Measurements from ENCODE around the gene PIEZO1.

Gene PIEZO1

GRCh38 chr16:88748364-88748763 is 36.7 kb downstream of the PIEZO1 start:
- no peak for DNase-seq

GRCh38 chr16:88747588-88748301 is 37.3 kb downstream of the PIEZO1 start:
- DNase-seq: peak in 1 of 2 experiments; percentile 37

DNA sequence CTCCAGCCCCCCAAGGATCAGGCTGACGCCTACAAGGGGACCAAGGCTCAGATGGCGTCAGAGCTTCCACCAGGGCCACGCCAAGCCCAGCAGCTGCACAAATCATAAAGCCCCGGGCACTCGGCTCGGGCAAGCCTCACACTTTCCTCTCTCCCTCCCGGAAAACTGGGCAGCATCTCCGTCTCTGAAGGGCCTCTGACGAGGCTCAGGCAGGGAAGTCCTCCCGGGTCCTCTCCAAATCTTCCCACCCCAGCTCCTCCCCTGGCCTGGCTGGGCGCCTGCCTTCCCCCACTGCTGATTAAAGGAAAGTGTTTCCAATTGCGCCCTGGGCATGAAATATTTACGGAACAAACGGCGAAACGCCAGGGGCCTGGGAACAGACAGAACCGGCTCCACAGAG is 38.5 kb downstream of the PIEZO1 start:
- no peak for DNase-seq

GRCh38 chr16:88744577-88745521 is 40.2 kb downstream of the PIEZO1 start:
- no peak for DNase-seq

DNA sequence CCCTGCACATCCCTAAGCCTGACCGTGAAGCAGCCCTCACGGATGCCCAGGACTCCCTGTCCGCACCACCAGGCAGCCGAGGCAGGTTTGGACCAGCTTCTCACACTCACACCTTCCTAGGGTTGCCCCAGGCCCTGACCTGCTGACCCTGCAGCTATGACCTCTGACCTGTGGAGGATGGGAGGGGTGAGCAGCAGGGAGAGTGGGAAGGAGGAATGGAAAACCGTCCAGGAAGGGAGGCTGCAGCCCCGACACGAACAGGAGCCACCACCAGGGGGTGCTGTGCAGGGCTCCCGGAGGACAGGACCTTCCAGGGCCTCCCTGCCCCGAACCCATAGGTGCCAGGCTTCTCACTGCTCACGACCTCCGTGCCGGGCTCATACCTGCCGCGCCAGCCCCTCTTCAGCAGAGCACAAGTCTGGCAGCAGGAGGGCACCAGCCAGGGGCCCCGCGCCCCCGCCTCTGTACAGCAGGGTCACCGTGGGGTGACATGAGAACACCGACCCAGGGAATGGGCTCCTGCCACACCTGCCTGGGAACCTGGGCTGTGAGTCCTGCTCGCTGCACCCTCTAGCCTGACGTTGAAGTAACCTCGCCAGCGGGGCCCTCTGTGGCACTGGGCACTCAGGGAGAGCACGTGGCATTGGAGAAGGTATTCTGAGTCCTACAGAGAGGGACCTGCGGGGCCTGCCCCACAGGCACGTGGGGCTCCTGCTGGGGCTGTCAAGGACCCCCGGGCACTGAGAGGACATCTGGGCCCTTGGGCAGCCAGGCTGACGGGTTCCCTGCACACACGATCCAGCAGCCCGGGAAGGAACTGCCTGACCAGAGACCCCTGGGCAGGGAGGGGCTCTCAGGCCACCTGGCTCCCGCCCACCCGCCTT is 41.1 kb downstream of the PIEZO1 start:
- peak in 1 of 2 experiments; percentile 74 for DNase-seq

GRCh38 chr16:88742896-88743605 is 42.0 kb downstream of the PIEZO1 start:
- no peak for DNase-seq

DNA sequence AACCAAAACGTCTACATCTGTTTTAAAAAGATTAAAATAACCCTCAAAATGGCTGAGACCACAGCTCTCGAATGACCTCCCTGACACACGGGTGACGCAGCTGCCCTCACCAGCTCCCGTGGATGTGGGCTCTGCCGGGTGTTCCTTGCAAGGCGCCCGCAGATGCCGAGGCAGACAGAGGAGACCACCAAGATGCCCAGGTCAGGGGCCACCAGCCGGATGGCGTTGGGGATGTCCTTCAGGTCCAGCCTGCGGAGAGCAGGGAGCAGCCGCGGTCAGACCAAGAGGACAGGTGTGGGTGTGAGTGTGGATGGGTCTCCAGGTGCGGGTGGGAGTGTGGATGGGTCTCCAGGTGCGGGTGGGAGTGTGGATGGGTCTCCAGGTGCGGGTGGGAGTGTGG is 43.7 kb downstream of the PIEZO1 start:
- DNase-seq: no peak

- no peak for DNase-seq
Observed at GRCh38 chr16:88740727-88741055, 44.3 kb downstream of the PIEZO1 start.

DNA sequence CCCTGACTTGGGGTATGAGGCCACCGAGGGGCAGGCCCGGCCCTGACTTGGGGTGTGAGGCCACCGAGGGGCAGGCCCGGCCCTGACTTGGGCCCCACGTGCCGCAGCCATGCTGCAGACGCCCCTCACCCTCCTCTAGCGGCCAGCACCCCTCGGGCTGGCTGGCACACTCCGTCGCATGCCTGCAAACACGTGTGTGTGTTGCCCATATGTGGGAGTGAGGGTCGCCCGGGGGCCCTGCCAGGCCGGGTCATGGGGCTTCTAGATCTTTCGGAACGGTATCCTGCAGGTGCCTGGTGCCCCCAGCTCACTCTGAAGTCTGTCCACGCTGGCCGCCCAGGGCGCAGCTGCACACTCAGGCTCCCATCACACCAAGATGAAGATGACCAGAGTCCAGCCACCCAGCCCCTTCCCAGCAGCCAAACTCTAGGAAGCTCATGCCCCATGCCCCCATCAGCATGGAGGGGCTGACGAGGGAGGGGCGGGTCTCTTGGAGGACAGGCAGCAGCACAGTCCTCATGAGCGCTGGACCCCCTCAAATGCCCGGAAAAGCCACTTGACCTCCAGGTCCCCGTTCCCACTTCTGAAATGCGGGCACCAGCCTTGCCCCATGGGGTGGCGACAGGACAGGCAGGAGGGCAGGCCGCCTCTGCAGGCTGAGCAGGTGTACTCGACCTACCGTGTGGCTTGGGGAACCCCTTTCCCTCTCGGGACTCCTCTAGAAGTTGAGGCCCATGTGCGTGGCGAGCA is 44.9 kb downstream of the PIEZO1 start:
- no peak for DNase-seq

GRCh38 chr16:88739139-88739976 is 45.7 kb downstream of the PIEZO1 start:
- DNase-seq: no peak

DNA sequence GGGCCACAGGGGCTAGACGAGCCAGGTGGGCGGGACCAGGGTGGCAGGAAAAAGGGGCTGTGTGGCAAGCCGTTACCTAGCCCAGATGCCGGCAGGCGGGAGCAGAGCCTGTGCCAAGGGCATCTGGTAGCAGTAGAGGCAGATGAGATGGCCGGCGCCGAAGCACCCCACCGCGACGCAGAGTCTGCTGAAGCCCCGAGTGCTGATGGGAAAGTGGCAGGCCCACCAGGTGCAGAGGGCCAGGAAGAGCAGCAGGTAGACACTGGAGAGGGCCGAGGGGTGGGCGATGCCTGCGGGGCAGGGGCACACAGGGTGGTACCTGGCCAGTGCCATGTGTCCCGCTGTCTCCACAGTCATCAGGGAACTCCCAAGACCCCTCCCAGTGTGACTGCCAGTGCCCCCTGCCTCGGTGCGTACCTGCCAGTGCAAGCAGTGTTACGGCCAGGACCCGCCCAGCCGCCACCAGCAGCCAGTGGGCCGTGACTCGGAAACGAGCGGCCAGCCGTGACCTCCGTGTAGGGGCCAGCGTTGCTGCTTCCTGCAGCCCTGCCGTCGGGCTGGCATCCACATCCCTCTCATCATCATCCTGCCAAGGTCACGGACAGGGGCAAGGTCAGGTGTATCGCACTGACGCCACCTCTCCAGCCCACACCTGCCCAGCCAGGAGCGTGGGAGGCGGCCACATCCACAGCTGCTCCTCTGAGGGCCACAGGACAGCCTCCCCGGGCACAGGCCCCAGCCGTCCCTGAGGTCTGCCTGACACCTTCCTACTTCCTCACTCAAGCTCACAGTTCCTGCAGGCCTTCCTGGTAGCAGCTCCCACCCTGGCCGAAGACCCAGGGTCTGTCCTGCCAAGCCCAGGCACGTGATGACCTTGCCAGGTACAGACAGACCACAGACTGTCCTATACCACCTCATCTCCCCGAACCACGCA is 46.6 kb downstream of the PIEZO1 start:
- DNase-seq: peak in 1 of 2 experiments; percentile 27

- DNase-seq: peak in 1 of 2 experiments; percentile 44
Observed at GRCh38 chr16:88737298-88738150, 47.5 kb downstream of the PIEZO1 start.

GRCh38 chr16:88736496-88736895 is 48.5 kb downstream of the PIEZO1 start:
- no peak for DNase-seq

- no peak for DNase-seq
Observed at GRCh38 chr16:88736088-88736487, 48.9 kb downstream of the PIEZO1 start.

DNA sequence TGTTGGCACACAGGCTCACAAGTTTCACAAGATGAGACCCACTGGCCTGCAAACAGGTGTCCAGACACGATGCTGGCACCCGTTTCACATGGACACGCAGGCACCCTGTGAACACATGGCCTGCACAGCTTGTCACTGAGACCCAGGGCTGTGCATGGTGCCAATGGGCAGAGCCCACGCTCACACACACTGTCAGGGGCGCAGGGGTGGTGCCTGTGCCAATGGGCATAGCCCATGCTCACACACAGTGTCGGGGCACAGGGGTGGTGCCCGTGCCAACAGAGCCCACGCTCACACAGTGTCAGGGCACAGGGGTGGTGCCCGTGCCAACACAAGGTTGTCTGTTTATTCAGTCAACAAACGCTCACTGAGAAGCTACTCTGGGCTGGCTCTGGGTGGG is 49.4 kb downstream of the PIEZO1 start:
- no peak for DNase-seq

- no peak for DNase-seq
Observed at GRCh38 chr16:88735121-88735520, 49.9 kb downstream of the PIEZO1 start.

- no peak for DNase-seq
Observed at GRCh38 chr16:88734361-88734728, 50.7 kb downstream of the PIEZO1 start.

GRCh38 chr16:88733630-88734360 is 51.2 kb downstream of the PIEZO1 start:
- DNase-seq: no peak

All from NCI-H526 (cell line).